GM19452 (cell line): ENCODE data around the gene ZGPAT.
"Not testable (repeated sequence)": the region's sequence is repeated elsewhere in the genome, so short reads cannot be mapped to it uniquely, and the experiment has no call there.

Experiments
- ATAC-seq: cut with Tn5 transposase; IDR thresholded peaks from one replicate; pipeline ENCODE4 v1.9.1; 2021; ENCODE audit not compliant: unreplicated experiment

ZGPAT gene

GRCh38 chr20:63755933-63756647, 48.3 kb downstream of the ZGPAT start:
- ATAC-seq: no peak

GRCh38 chr20:63756648-63756991, 48.8 kb downstream of the ZGPAT start:
- no peak for ATAC-seq

- no peak for ATAC-seq
Observed at GRCh38 chr20:63758152-63758551, 50.3 kb downstream of the ZGPAT start.

- ATAC-seq: no peak
Observed at GRCh38 chr20:63759377-63759901, 51.6 kb downstream of the ZGPAT start.

GRCh38 chr20:63765082-63765873, 57.4 kb downstream of the ZGPAT start:
- ATAC-seq: no peak

- ATAC-seq: no peak
Observed at GRCh38 chr20:63765902-63766301, 58.1 kb downstream of the ZGPAT start.

- no peak for ATAC-seq
Observed at GRCh38 chr20:63766695-63767426, 59.0 kb downstream of the ZGPAT start.

GRCh38 chr20:63767456-63767855, 59.6 kb downstream of the ZGPAT start:
- no peak for ATAC-seq

- ATAC-seq: no peak
Observed at GRCh38 chr20:63767886-63768285, 60.0 kb downstream of the ZGPAT start.

GRCh38 chr20:63768591-63769515, 61.0 kb downstream of the ZGPAT start:
- ATAC-seq: no peak

GRCh38 chr20:63769891-63770474, 62.1 kb downstream of the ZGPAT start:
- no peak for ATAC-seq

GRCh38 chr20:63771046-63771707, 63.3 kb downstream of the ZGPAT start:
- no peak for ATAC-seq

- no peak for ATAC-seq
Observed at GRCh38 chr20:63772781-63773518, 65.1 kb downstream of the ZGPAT start.

GRCh38 chr20:63773571-63774241, 65.9 kb downstream of the ZGPAT start:
- ATAC-seq: no peak

- no peak for ATAC-seq
Observed at GRCh38 chr20:63774306-63774705, 66.5 kb downstream of the ZGPAT start.

GRCh38 chr20:63775096-63775978, 67.5 kb downstream of the ZGPAT start:
- ATAC-seq: no peak

GRCh38 chr20:63776875-63777274, 69.0 kb downstream of the ZGPAT start:
- not testable (repeated sequence) for ATAC-seq
